CD14-positive monocyte (primary cell): ENCODE measurements around the gene LRPPRC. TPM values are rescaled to one million over a fixed set of nuclear protein-coding genes. Genes with fewer than 3 reads are reported as not detected.

Experiments used
- DNase-seq, 3 donors: peaks; one replicate each; pipeline ENCODE4 v3.0.0-alpha.2; 2011 to 2022
- H2AFZ ChIP-seq: 2 replicates; pipeline ENCODE4 v1.6.0; 2012; ENCODE audit warnings: mild to moderate bottlenecking, low read depth, low read length, inconsistent platforms; ENCODE audit not compliant: insufficient read depth, poor library complexity, severe bottlenecking
- H3K27ac ChIP-seq, 2 donors: 1 replicate in 1 of 2; 2 replicates in 1 of 2; pipeline ENCODE4 v1.5.1; 2012 to 2013; ENCODE audit warnings: low read length in 2 of 2, control low read depth in 1 of 2, inconsistent platforms in 1 of 2, low read depth in 1 of 2, mild to moderate bottlenecking in 1 of 2
- H3K27me3 ChIP-seq, 2 donors: one replicate each; pipeline versions ENCODE4 v1.6.0 to v1.6.1; 2011 to 2013; ENCODE audit warnings: low read length in 2 of 2; ENCODE audit not compliant: control insufficient read depth in 2 of 2, insufficient read depth in 2 of 2
- H3K36me3 ChIP-seq, 2 donors: replicated peaks in 1 of 2; 1 replicate in 1 of 2; 2 replicates in 1 of 2; pipeline versions ENCODE4 v1.5.1 to v1.6.1; 2012 to 2013; ENCODE audit warnings: low read length in 2 of 2, control low read depth in 1 of 2, inconsistent platforms in 1 of 2, mild to moderate bottlenecking in 1 of 2; ENCODE audit not compliant: insufficient read depth in 2 of 2, control insufficient read depth in 1 of 2
- H3K4me1 ChIP-seq, 2 donors: 1 replicate in 1 of 2; 2 replicates in 1 of 2; pipeline versions ENCODE4 v1.5.1 to v1.6.1; 2012 to 2013; ENCODE audit warnings: low read length in 2 of 2, control low read depth in 1 of 2, inconsistent platforms in 1 of 2, mild to moderate bottlenecking in 1 of 2, moderate library complexity in 1 of 2; ENCODE audit not compliant: insufficient read depth in 2 of 2, control insufficient read depth in 1 of 2
- H3K4me2 ChIP-seq: replicated peaks from 2 replicates; pipeline ENCODE3; 2012; ENCODE audit warnings: low read length, moderate library complexity, mild to moderate bottlenecking; ENCODE audit not compliant: poor library complexity, severe bottlenecking; ENCODE audit errors: extremely low read depth
- H3K4me3 ChIP-seq, 3 experiments: fragments of 200-600 bp in 1 of 3; sonication (generic) in 1 of 3; replicated peaks in 1 of 3; 1 replicate in 2 of 3; 2 replicates in 1 of 3; pipeline ENCODE4 v1.5.1; 2011 to 2013; ENCODE audit warnings: low read length in 3 of 3, mild to moderate bottlenecking in 3 of 3, control low read depth in 2 of 3, low read depth in 2 of 3, inconsistent platforms in 1 of 3, moderate library complexity in 1 of 3
- H3K79me2 ChIP-seq: 2 replicates; pipeline ENCODE4 v1.6.0; 2012; ENCODE audit warnings: mild to moderate bottlenecking, control low read depth, inconsistent platforms, low read length, moderate library complexity; ENCODE audit not compliant: insufficient read depth
- H3K9ac ChIP-seq: 2 replicates; pipeline ENCODE4 v1.6.0; 2017; ENCODE audit warnings: low read length, mild to moderate bottlenecking; ENCODE audit not compliant: insufficient read depth, poor library complexity, severe bottlenecking
- H3K9me3 ChIP-seq, 2 donors: replicated peaks in 1 of 2; 1 replicate in 1 of 2; 2 replicates in 1 of 2; pipeline versions ENCODE4 v1.5.1 to v1.6.1; 2012 to 2013; ENCODE audit warnings: low read length in 2 of 2, control low read depth in 1 of 2; ENCODE audit not compliant: control insufficient read depth in 1 of 2, insufficient read depth in 1 of 2
- H4K20me1 ChIP-seq: 2 replicates; pipeline ENCODE4 v1.6.0; 2012; ENCODE audit warnings: mild to moderate bottlenecking, low read length, control low read depth, moderate library complexity; ENCODE audit not compliant: insufficient read depth
- H3K27ac Mint-ChIP-seq, 7 donors: one replicate each; pipeline ENCODE4 v1.8.0; 2020; ENCODE audit warnings: mild to moderate bottlenecking in 7 of 7, mixed read lengths in 7 of 7, moderate library complexity in 6 of 7, inconsistent platforms in 2 of 7
- H3K27me3 Mint-ChIP-seq, 3 donors: one replicate each; pipeline ENCODE4 v1.8.0; 2021 to 2022; ENCODE audit warnings: low read depth in 3 of 3, mild to moderate bottlenecking in 3 of 3, mixed read lengths in 3 of 3, moderate library complexity in 3 of 3, inconsistent platforms in 1 of 3
- H3K36me3 Mint-ChIP-seq, 2 donors: one replicate each; pipeline ENCODE4 v1.8.0; 2020; ENCODE audit warnings: mixed read lengths in 2 of 2, inconsistent platforms in 1 of 2, mild to moderate bottlenecking in 1 of 2
- H3K4me1 Mint-ChIP-seq: one replicate; pipeline ENCODE4 v1.8.0; 2020; ENCODE audit warnings: mild to moderate bottlenecking, mixed read lengths
- H3K4me3 Mint-ChIP-seq, 2 donors: one replicate each; pipeline ENCODE4 v1.8.0; 2020; ENCODE audit warnings: mild to moderate bottlenecking in 2 of 2, mixed read lengths in 2 of 2, moderate library complexity in 1 of 2
- H3K9me3 Mint-ChIP-seq, 7 donors: one replicate each; pipeline ENCODE4 v1.8.0; 2020 to 2022; ENCODE audit warnings: mixed read lengths in 7 of 7, mild to moderate bottlenecking in 6 of 7, moderate library complexity in 6 of 7, inconsistent platforms in 2 of 7
- WGBS: methylation state at CpG from one replicate; pipeline ENCODE4 v1.1.5; 2013; ENCODE audit warnings: missing lambda C conversion rate; ENCODE audit not compliant: insufficient coverage; 5-methylcytosine and 5-hydroxymethylcytosine counted together
- intact Hi-C, 2 donors: fragments of 100-400 bp; cut with micrococcal nuclease; formaldehyde crosslinking; loops; one replicate each; pipeline versions ENCODE4 v1.15.0 to v1.15.1; 2023
- polyA plus RNA-seq, 3 donors: library from polyadenylated mRNA; depleted of rRNA in 1 of 3; unstranded in 2 of 3; stranded (reverse) in 1 of 3; fragments of 300-500 nt in 2 of 3; fragments of >200 nt in 1 of 3; fragmentation: Illumina TruSeq in 2 of 3; gene quantifications; 1 replicate in 2 of 3; 2 replicates in 1 of 3; pipeline ENCODE4 v1.2.3, GENCODE V29; 2012 to 2021
- TF ChIP-seq, protein P1 (sequence below): fragments of 200-600 bp; IDR thresholded peaks from one replicate; pipeline ENCODE4 v1.8.0; 2022; ENCODE audit warnings: antibody characterized with exemption, mild to moderate bottlenecking

Gene LRPPRC
- polyA plus RNA-seq, 3 donors = 15.5 to 25.0 (median 24.8) TPM

DNA sequence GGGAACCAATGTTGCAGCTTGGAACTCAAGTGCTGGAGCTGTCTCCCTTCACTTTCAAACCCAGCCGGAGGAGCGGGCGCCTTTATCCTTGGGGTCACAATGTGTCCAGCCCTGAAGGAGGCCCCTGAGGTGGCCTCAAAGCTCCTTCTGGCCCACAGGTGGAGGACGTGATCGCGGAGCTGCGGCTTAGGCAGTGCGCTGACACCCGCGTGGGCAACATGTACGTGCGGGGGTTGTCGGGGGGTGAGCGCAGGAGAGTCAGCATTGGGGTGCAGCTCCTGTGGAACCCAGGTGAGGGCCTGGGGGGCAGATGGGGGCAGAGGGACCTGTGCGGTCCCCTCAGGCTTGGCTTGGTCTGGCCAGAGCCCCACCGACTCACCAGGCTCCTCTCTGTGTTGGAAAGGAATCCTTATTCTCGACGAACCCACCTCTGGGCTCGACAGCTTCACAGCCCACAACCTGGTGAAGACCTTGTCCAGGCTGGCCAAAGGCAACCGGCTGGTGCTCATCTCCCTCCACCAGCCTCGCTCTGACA, 143.5 kb downstream of the LRPPRC start:
- TF ChIP-seq, protein P1, sequence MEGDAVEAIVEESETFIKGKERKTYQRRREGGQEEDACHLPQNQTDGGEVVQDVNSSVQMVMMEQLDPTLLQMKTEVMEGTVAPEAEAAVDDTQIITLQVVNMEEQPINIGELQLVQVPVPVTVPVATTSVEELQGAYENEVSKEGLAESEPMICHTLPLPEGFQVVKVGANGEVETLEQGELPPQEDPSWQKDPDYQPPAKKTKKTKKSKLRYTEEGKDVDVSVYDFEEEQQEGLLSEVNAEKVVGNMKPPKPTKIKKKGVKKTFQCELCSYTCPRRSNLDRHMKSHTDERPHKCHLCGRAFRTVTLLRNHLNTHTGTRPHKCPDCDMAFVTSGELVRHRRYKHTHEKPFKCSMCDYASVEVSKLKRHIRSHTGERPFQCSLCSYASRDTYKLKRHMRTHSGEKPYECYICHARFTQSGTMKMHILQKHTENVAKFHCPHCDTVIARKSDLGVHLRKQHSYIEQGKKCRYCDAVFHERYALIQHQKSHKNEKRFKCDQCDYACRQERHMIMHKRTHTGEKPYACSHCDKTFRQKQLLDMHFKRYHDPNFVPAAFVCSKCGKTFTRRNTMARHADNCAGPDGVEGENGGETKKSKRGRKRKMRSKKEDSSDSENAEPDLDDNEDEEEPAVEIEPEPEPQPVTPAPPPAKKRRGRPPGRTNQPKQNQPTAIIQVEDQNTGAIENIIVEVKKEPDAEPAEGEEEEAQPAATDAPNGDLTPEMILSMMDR = no peak
- intact Hi-C loops = no loop called here
- Histone ChIP-seq H3K27ac (no peak overlapping the region), H3K79me2 (no peaks in the 10 kb centered on the region), H3K36me3 (no peaks in the 10 kb centered on the region), H3K27me3 (no peaks in the 10 kb centered on the region), H3K9me3 (no peaks in the 10 kb centered on the region), H4K20me1 (no peaks in the 10 kb centered on the region), H3K9ac (no peak overlapping the region), H2AFZ (no peak overlapping the region), H3K4me3 (no peak overlapping the region), H3K4me1 (no peaks in the 10 kb centered on the region), H3K4me2 (no peak overlapping the region)
- 97% methylated on average over 21 of the region's 21 CpGs for WGBS
- no peak for DNase-seq
- Mint-ChIP-seq H3K27ac (no peak overlapping the region), H3K9me3 (no peaks in the 10 kb centered on the region), H3K27me3 (peaks cover 7 to 24% (median 9%) of the 10 kb centered on the region in 3 donors), H3K36me3 (no peaks in the 10 kb centered on the region), H3K4me1 (no peaks in the 10 kb centered on the region), H3K4me3 (no peak overlapping the region)

- no peaks in the 10 kb centered on the region for H3K4me1 ChIP-seq
- peaks cover 10 to 20% (median 10%) of the 10 kb centered on the region in 3 donors for H3K27me3 Mint-ChIP-seq
- no peaks in the 10 kb centered on the region for H3K36me3 Mint-ChIP-seq
- H3K27ac ChIP-seq = no peak overlapping the region
- H3K4me3 Mint-ChIP-seq = no peak overlapping the region
- H3K4me3 ChIP-seq = no peak overlapping the region
- no peaks in the 10 kb centered on the region for H3K27me3 ChIP-seq
- TF ChIP-seq, protein P1 = no peak
- no peak for DNase-seq
- WGBS = 94% methylated on average over 14 of the region's 20 CpGs
- H3K4me2 ChIP-seq = no peak overlapping the region
- no peaks in the 10 kb centered on the region for H3K36me3 ChIP-seq
- intact Hi-C loops = no loop called here
- H3K27ac Mint-ChIP-seq = no peak overlapping the region
- no peaks in the 10 kb centered on the region for H3K79me2 ChIP-seq
- no peaks in the 10 kb centered on the region for H3K4me1 Mint-ChIP-seq
- H3K9me3 Mint-ChIP-seq = no peaks in the 10 kb centered on the region
- no peaks in the 10 kb centered on the region for H4K20me1 ChIP-seq
- H3K9ac ChIP-seq = no peak overlapping the region
- no peaks in the 10 kb centered on the region for H3K9me3 ChIP-seq
- H2AFZ ChIP-seq = no peak overlapping the region
These were observed 144.5 kb downstream of the LRPPRC start for GRCh38 chr2:43851011-43851980.
